Neuronal stem cell (in vitro differentiated cells): ENCODE results near the gene PHACTR3.
A peak's percentile ranks its signal among the peaks of the same experiment; 100 is the strongest.

Experiments used
- DNase-seq: peaks from one replicate; pipeline ENCODE4 v3.0.0-alpha.2; 2013; ENCODE audit warnings: low spot score
- H2AFZ ChIP-seq: one replicate; pipeline ENCODE4 v1.6.1; 2013; ENCODE audit warnings: mild to moderate bottlenecking, low read length, inconsistent platforms
- H2AK5ac ChIP-seq: 2 replicates; pipeline ENCODE4 v1.6.1; 2013; ENCODE audit warnings: low read depth, mild to moderate bottlenecking, inconsistent platforms, low read length, moderate library complexity, mixed read lengths
- H2BK120ac ChIP-seq: 2 replicates; pipeline ENCODE4 v1.6.1; 2013; ENCODE audit warnings: low read depth, mild to moderate bottlenecking, inconsistent platforms, low read length, moderate library complexity, mixed read lengths
- H2BK12ac ChIP-seq: one replicate; pipeline ENCODE4 v1.6.1; 2013; ENCODE audit warnings: low read length, inconsistent platforms
- H2BK15ac ChIP-seq: 2 replicates; pipeline ENCODE4 v1.6.1; 2013; ENCODE audit warnings: mild to moderate bottlenecking, low read length, inconsistent platforms, mixed read lengths
- H2BK5ac ChIP-seq: one replicate; pipeline ENCODE4 v1.6.1; 2013; ENCODE audit warnings: inconsistent platforms, mild to moderate bottlenecking, low read length, moderate library complexity
- H3K14ac ChIP-seq: one replicate; pipeline ENCODE4 v1.6.1; 2013; ENCODE audit warnings: low read length, inconsistent platforms
- H3K18ac ChIP-seq: 2 replicates; pipeline ENCODE4 v1.6.1; 2013; ENCODE audit warnings: low read length, inconsistent platforms
- H3K23ac ChIP-seq: 2 replicates; pipeline ENCODE4 v1.6.1; 2013; ENCODE audit warnings: low read depth, mild to moderate bottlenecking, mixed read lengths, low read length, inconsistent platforms; ENCODE audit not compliant: poor library complexity
- H3K27ac ChIP-seq: replicated peaks from 3 replicates; pipeline ENCODE4 v1.5.1; 2013; ENCODE audit warnings: low read length, inconsistent platforms
- H3K27me3 ChIP-seq, 3 experiments: 2 replicates each; pipeline ENCODE4 v1.6.1; 2013; ENCODE audit warnings: low read length in 3 of 3, mild to moderate bottlenecking in 2 of 3, inconsistent platforms in 1 of 3, low read depth in 1 of 3, mixed read lengths in 1 of 3, moderate library complexity in 1 of 3; ENCODE audit not compliant: control insufficient read depth in 3 of 3, insufficient read depth in 3 of 3
- H3K36me3 ChIP-seq, 2 donors: replicated peaks in 1 of 2; 2 replicates each; pipeline ENCODE4 v1.6.1; 2013; ENCODE audit warnings: low read length in 2 of 2; ENCODE audit not compliant: control insufficient read depth in 2 of 2, insufficient read depth in 2 of 2
- H3K4ac ChIP-seq: 2 replicates; pipeline ENCODE4 v1.6.1; 2013; ENCODE audit warnings: inconsistent platforms, mild to moderate bottlenecking, low read length, moderate library complexity
- H3K4me1 ChIP-seq, 2 donors: 1 replicate in 1 of 2; 2 replicates in 1 of 2; pipeline ENCODE4 v1.6.1; 2013; ENCODE audit warnings: low read length in 2 of 2, low read depth in 1 of 2; ENCODE audit not compliant: control insufficient read depth in 2 of 2, insufficient read depth in 1 of 2
- H3K4me2 ChIP-seq: one replicate; pipeline ENCODE4 v1.6.1; 2013; ENCODE audit warnings: mild to moderate bottlenecking, low read length, inconsistent platforms; ENCODE audit not compliant: insufficient read depth, poor library complexity, severe bottlenecking
- H3K4me3 ChIP-seq, 2 donors: 2 replicates each; pipeline ENCODE4 v1.5.1; 2013; ENCODE audit warnings: low read length in 2 of 2, mild to moderate bottlenecking in 2 of 2, inconsistent platforms in 1 of 2, moderate library complexity in 1 of 2
- H3K79me1 ChIP-seq: one replicate; pipeline ENCODE4 v1.6.1; 2013; ENCODE audit warnings: low read depth, mild to moderate bottlenecking, inconsistent platforms, low read length, moderate library complexity
- H3K9ac ChIP-seq: one replicate; pipeline ENCODE4 v1.6.1; 2013; ENCODE audit warnings: mild to moderate bottlenecking, low read depth, low read length, inconsistent platforms; ENCODE audit not compliant: poor library complexity
- H3K9me3 ChIP-seq, 2 donors: replicated peaks in 1 of 2; 2 replicates each; pipeline versions ENCODE3 to v1.6.1; 2013; ENCODE audit warnings: low read length in 2 of 2, mild to moderate bottlenecking in 2 of 2, inconsistent platforms in 1 of 2, low read depth in 1 of 2, mixed read lengths in 1 of 2, moderate library complexity in 1 of 2; ENCODE audit not compliant: control insufficient read depth in 2 of 2, insufficient read depth in 1 of 2
- H4K8ac ChIP-seq: one replicate; pipeline ENCODE4 v1.6.1; 2013; ENCODE audit warnings: low read depth, mild to moderate bottlenecking, inconsistent platforms, low read length, moderate library complexity
- H4K91ac ChIP-seq: one replicate; pipeline ENCODE4 v1.6.1; 2013; ENCODE audit warnings: low read length, low read depth, mild to moderate bottlenecking, inconsistent platforms; ENCODE audit not compliant: poor library complexity
- WGBS, 2 donors: extraction: QIAGEN DNeasy Blood & Tissue Kit; methylation state at CpG; one replicate each; pipeline ENCODE4 v1.1.7; 2013; ENCODE audit warnings: missing lambda C conversion rate in 2 of 2, mixed read lengths in 1 of 2; ENCODE audit not compliant: insufficient read length in 2 of 2, insufficient replicate concordance in 1 of 2; ENCODE audit errors: extremely low coverage in 2 of 2; 5-methylcytosine and 5-hydroxymethylcytosine counted together

PHACTR3 gene

DNA sequence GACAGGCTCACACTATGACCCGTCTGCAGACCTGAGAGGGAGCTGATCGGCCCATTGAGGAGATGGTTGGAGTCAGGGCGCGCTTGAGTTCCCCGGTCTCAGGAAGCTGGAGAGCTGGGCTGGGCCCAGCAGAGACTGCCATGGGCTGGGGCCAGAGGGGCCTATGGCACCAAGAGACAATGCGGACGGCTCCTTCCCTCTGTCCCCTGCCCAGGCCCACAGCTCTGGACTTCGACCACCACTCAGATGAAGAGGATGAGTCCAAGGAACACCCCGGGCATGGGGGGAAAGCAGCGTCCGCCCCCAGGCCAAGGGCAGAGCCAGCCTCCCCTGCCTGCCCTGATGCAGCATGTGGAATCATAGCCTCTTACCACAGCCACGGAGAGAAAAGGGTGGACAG is 40.2 kb upstream of the PHACTR3 start:
- Histone ChIP-seq H2BK120ac (no peak overlapping the region), H2BK15ac (no peak overlapping the region), H3K18ac (no peak overlapping the region), H3K27ac (no peak overlapping the region), H2AK5ac (no peak overlapping the region), H3K27me3 (no peaks in the 10 kb centered on the region), H3K9me3 (peaks cover 0 to 2% of the 10 kb centered on the region in 2 donors), H3K9ac (no peak overlapping the region), H3K79me1 (no peaks in the 10 kb centered on the region), H4K91ac (no peak overlapping the region), H3K4me2 (no peak overlapping the region), H3K36me3 (no peaks in the 10 kb centered on the region), H3K23ac (no peak overlapping the region), H3K4ac (no peak overlapping the region), H2AFZ (no peak overlapping the region), H3K14ac (no peak overlapping the region), H2BK5ac (no peak overlapping the region), H4K8ac (no peak overlapping the region), H3K4me1 (no peaks in the 10 kb centered on the region), H3K4me3 (no peak overlapping the region), H2BK12ac (no peak overlapping the region)
- WGBS, 2 donors = no CpG with 5 or more reads among the region's 12 CpGs
- DNase-seq = no peak

DNA sequence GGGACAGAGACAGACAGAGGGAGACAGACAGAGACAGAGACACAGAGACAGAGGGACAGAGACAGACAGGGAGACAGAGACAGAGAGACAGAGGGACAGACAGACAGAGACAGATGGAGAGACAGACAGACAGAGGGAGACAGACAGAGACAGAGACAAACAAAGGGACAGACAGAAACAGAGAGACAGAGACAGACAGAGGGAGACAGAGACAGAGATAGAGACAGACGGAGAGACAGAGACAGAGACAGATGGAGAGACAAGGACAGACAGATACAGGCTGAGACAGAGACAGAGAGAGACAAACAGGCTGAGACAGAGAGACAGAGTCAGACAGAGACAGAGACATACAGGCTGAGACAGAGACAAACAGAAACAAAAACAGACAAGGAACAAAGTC is 39.4 kb upstream of the PHACTR3 start:
- no peak overlapping the region for H2BK120ac ChIP-seq
- no peak overlapping the region for H3K4ac ChIP-seq
- H3K9me3 ChIP-seq = peaks cover 0 to 6% of the 10 kb centered on the region in 2 donors
- no peak overlapping the region for H3K18ac ChIP-seq
- peak overlapping the region; percentile 17 for H3K14ac ChIP-seq
- no peak overlapping the region for H4K8ac ChIP-seq
- H4K91ac ChIP-seq = no peak overlapping the region
- H2AK5ac ChIP-seq = no peak overlapping the region
- no peak overlapping the region for H3K9ac ChIP-seq
- H3K23ac ChIP-seq = no peak overlapping the region
- H3K79me1 ChIP-seq = no peaks in the 10 kb centered on the region
- no peak overlapping the region for H3K4me2 ChIP-seq
- H3K27ac ChIP-seq = no peak overlapping the region
- H3K4me1 ChIP-seq = no peaks in the 10 kb centered on the region
- no peak overlapping the region for H3K4me3 ChIP-seq
- H3K27me3 ChIP-seq = peaks cover 0 to 3% (median 0%) of the 10 kb centered on the region in 3 experiments
- H2BK12ac ChIP-seq = no peak overlapping the region
- no CpG with 5 or more reads among the region's 1 CpG for WGBS, 2 donors
- no peak overlapping the region for H2BK15ac ChIP-seq
- no peak overlapping the region for H2AFZ ChIP-seq
- H3K36me3 ChIP-seq = no peaks in the 10 kb centered on the region
- no peak for DNase-seq
- H2BK5ac ChIP-seq = no peak overlapping the region

DNA sequence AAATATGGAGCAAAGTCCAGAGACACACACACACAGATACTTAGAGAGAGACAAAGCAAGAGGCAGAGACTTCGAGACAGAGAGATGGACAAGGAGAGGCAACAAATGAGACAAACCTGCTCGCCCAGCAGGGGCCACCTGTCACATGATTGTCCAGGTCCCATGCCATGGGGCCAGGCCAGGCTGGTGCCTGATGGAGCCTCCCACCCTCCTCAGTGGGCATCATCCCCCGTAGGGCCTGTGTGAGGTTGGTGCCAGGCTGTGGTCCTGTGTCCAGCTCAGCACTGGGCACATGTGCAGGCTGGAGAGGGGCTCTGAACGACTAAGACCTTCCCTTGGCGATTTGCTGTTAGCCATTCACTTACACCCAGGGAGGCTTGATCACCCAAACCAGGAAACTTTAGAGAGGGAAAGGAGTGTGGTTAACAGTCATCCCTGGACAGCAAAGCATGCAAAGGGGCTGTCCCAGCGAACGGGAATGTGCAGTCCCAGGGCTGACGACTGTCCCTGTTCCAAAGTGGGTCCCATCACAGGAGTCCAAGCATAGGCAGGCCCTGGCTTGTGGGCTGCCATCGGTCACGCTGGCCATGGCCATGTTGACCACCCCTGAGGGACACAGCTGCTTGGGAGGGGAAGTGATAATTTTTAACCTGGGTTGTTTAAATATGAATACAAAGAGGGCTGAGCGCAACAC is 38.4 kb upstream of the PHACTR3 start:
- no peak overlapping the region for H2BK120ac ChIP-seq
- peaks cover 0 to 3% (median 0%) of the 10 kb centered on the region in 3 experiments for H3K27me3 ChIP-seq
- H2BK15ac ChIP-seq = no peak overlapping the region
- no peak overlapping the region for H2AFZ ChIP-seq
- H3K9ac ChIP-seq = peak overlapping the region; percentile 31
- H3K14ac ChIP-seq = peak overlapping the region; percentile 27
- WGBS, 2 donors = no CpG with 5 or more reads among the region's 11 CpGs
- H3K4me3 ChIP-seq = peak overlapping the region in 1 of 2 donors; percentile 10
- H2AK5ac ChIP-seq = no peak overlapping the region
- H2BK5ac ChIP-seq = no peak overlapping the region
- H3K4me2 ChIP-seq = no peak overlapping the region
- H3K9me3 ChIP-seq = peaks cover 0 to 6% of the 10 kb centered on the region in 2 donors
- no peaks in the 10 kb centered on the region for H3K4me1 ChIP-seq
- no peak overlapping the region for H3K4ac ChIP-seq
- H3K36me3 ChIP-seq = no peaks in the 10 kb centered on the region
- peak overlapping the region; percentile 21 for H3K23ac ChIP-seq
- H2BK12ac ChIP-seq = no peak overlapping the region
- no peak overlapping the region for H4K8ac ChIP-seq
- H4K91ac ChIP-seq = no peak overlapping the region
- H3K79me1 ChIP-seq = no peaks in the 10 kb centered on the region
- no peak for DNase-seq
- H3K18ac ChIP-seq = no peak overlapping the region
- no peak overlapping the region for H3K27ac ChIP-seq

DNA sequence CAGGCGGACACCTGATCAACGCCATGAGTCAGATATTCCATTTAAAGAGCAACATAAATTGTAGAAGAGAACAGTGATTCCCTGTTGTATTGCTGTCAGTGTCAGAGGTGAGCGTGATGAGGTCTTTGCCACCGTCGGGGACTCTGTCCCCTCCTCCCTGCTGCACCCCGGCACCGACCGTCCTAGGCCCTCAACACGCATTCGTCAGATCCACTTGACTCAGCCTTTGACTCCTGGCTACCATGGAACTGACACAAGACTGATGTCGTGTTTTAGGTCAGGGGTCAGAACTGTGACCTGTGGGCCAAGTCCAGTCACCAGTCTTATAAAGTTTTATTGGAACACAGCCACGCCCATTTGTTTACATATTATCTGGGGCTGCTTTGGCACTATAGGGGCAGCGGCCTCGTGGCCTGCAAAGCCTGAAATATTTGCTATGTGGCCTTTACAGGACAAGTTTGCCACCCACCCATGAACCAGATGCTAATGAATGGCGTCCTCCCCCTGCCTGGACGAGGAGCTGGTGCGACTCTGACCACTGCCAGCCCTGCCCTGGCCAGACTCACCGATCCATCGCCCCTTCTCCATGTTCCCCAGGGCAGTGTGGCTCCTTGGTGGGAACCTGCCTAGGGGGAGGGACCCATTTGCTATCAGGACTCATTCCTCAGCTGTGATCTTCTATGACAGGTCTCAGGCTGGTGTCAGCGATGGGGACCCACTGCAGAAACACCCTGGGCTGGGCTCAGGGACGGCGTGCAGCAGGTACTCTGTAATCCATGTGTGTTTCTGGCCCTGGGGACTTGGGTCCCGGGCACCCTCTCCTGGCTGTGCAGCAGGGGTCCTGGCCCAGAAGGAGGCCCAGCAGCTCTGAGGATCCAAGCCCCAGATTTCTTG is 37.5 kb upstream of the PHACTR3 start:
- Histone ChIP-seq H3K18ac (peak overlapping the region; percentile 27), H3K4me3 (no peak overlapping the region), H2AFZ (no peak overlapping the region), H2AK5ac (peak overlapping the region; percentile 23), H3K4me2 (no peak overlapping the region), H3K23ac (no peak overlapping the region), H2BK5ac (no peak overlapping the region), H3K79me1 (no peaks in the 10 kb centered on the region), H2BK120ac (no peak overlapping the region), H3K4ac (no peak overlapping the region), H3K14ac (no peak overlapping the region), H3K27ac (no peak overlapping the region), H3K36me3 (no peaks in the 10 kb centered on the region), H4K91ac (no peak overlapping the region), H3K9me3 (peaks cover 0 to 6% of the 10 kb centered on the region in 2 donors), H2BK15ac (no peak overlapping the region), H3K27me3 (peaks cover 0 to 7% (median 2%) of the 10 kb centered on the region in 3 experiments), H3K4me1 (peaks cover 0 to under 1% of the 10 kb centered on the region in 2 donors), H3K9ac (no peak overlapping the region), H4K8ac (no peak overlapping the region), H2BK12ac (no peak overlapping the region)
- WGBS, 2 donors = no CpG with 5 or more reads among the region's 23 CpGs
- no peak for DNase-seq
